WTC11 (cell line): ENCODE measurements around the gene SLC39A3. TPM values are rescaled to one million over a fixed set of nuclear protein-coding genes. Genes with fewer than 3 reads are reported as not detected.

Experiments
- ATAC-seq: fragments of 200-7000 bp; cut with Tn5 transposase; 2 replicates; pipeline ENCODE4 v1.10.0; 2021; ENCODE audit warnings: mild to moderate bottlenecking, moderate library complexity
- CTCF ChIA-PET: fragments of 300-600 bp; sonication (Branson Sonifier 250); formaldehyde crosslinking; loops from one replicate; lab custom pipeline; 2021; ENCODE audit warnings: antibody characterized with exemption; lab: Charles Lee
- POLR2A ChIA-PET: fragments of 350-600 bp; sonication (Branson Sonifier 250); formaldehyde crosslinking; loops from one replicate; lab custom pipeline; 2021; ENCODE audit warnings: antibody characterized with exemption; lab: Charles Lee
- DNase-seq: peaks from one replicate; pipeline ENCODE4 v3.0.0; 2021; ENCODE audit warnings: low spot score
- H3K27ac Mint-ChIP-seq: 2 replicates; pipeline ENCODE4 v1.8.0; 2021; ENCODE audit warnings: mixed read lengths
- H3K27me3 Mint-ChIP-seq: 2 replicates; pipeline ENCODE4 v1.8.0; 2021; ENCODE audit warnings: low read depth, mild to moderate bottlenecking, moderate library complexity, mixed read lengths
- H3K36me3 Mint-ChIP-seq: 2 replicates; pipeline ENCODE4 v1.8.0; 2021; ENCODE audit warnings: mixed read lengths
- H3K4me1 Mint-ChIP-seq: 2 replicates; pipeline ENCODE4 v1.8.0; 2022; ENCODE audit warnings: mixed read lengths
- H3K4me3 Mint-ChIP-seq: 2 replicates; pipeline ENCODE4 v1.8.0; 2021; ENCODE audit warnings: mild to moderate bottlenecking, moderate library complexity, mixed read lengths
- H3K9me3 Mint-ChIP-seq: 2 replicates; pipeline ENCODE4 v1.8.0; 2021; ENCODE audit warnings: mixed read lengths
- ATF1 ChIP-seq: sonication (generic); formaldehyde crosslinking; IDR thresholded peaks from 2 replicates; pipeline ENCODE4 v1.8.1; 2023; ENCODE audit warnings: mild to moderate bottlenecking, moderate library complexity, missing genetic modification reagents
- CBFB ChIP-seq: sonication (generic); formaldehyde crosslinking; IDR thresholded peaks from 2 replicates; pipeline ENCODE4 v1.8.1; 2022; ENCODE audit warnings: mild to moderate bottlenecking, low read depth, missing genetic modification reagents
- FOXP1 ChIP-seq: sonication (generic); formaldehyde crosslinking; IDR thresholded peaks from 2 replicates; pipeline ENCODE4 v1.8.0; 2022; ENCODE audit warnings: missing genetic modification reagents, mild to moderate bottlenecking, moderate library complexity, borderline replicate concordance
- HMGA2 ChIP-seq: fragments of 250-450 bp; sonication (Bioruptor Pico); IDR thresholded peaks from 2 replicates; pipeline ENCODE4 v1.4.0; 2021; ENCODE audit warnings: mild to moderate bottlenecking, moderate library complexity
- IRF2 ChIP-seq: sonication (generic); formaldehyde crosslinking; IDR thresholded peaks from 2 replicates; pipeline ENCODE4 v1.8.0; 2022; ENCODE audit warnings: low read depth, missing genetic modification reagents, borderline replicate concordance
- NR1H2 ChIP-seq: sonication (generic); formaldehyde crosslinking; IDR thresholded peaks from 2 replicates; pipeline ENCODE4 v1.9.0; 2021; ENCODE audit warnings: mild to moderate bottlenecking, moderate library complexity, missing genetic modification reagents
- OVOL2 ChIP-seq: fragments of 250-450 bp; sonication (Bioruptor Pico); IDR thresholded peaks from 2 replicates; pipeline ENCODE4 v1.9.0; 2021; ENCODE audit warnings: mild to moderate bottlenecking, borderline replicate concordance
- PRRX2 ChIP-seq: fragments of 250-450 bp; sonication (Bioruptor Pico); IDR thresholded peaks from 2 replicates; pipeline ENCODE4 v1.8.0; 2021; ENCODE audit warnings: mild to moderate bottlenecking
- RORB ChIP-seq: fragments of 250-450 bp; sonication (Bioruptor Pico); IDR thresholded peaks from 2 replicates; pipeline ENCODE4 v1.9.0; 2021; ENCODE audit warnings: mild to moderate bottlenecking
- SP1 ChIP-seq: sonication (generic); formaldehyde crosslinking; conservative IDR thresholded peaks from 2 replicates; pipeline ENCODE4 v1.8.1; 2022; ENCODE audit warnings: missing genetic modification reagents
- TEAD1 ChIP-seq: sonication (generic); formaldehyde crosslinking; IDR thresholded peaks from 2 replicates; pipeline ENCODE4 v1.8.0; 2022; ENCODE audit warnings: mild to moderate bottlenecking, missing genetic modification reagents
- ZNF263 ChIP-seq: sonication (generic); formaldehyde crosslinking; IDR thresholded peaks from 2 replicates; pipeline ENCODE4 v1.8.1; 2022; ENCODE audit warnings: low read depth, mild to moderate bottlenecking, moderate library complexity, missing genetic modification reagents
- ZNF396 ChIP-seq: fragments of 250-450 bp; sonication (Bioruptor Pico); IDR thresholded peaks from 2 replicates; pipeline ENCODE4 v1.8.0; 2021; ENCODE audit warnings: mild to moderate bottlenecking, moderate library complexity, borderline replicate concordance
- ZNF532 ChIP-seq: fragments of 250-450 bp; sonication (Bioruptor Pico); IDR thresholded peaks from 2 replicates; pipeline ENCODE4 v1.9.0; 2021; ENCODE audit warnings: mild to moderate bottlenecking, borderline replicate concordance
- total RNA-seq: library from RNA; stranded (reverse); gene quantifications from 3 replicates; pipeline ENCODE4 v1.2.3, GENCODE V29; 2021
- TF ChIP-seq, protein P1 (sequence below): sonication (generic); formaldehyde crosslinking; IDR thresholded peaks from 2 replicates; pipeline ENCODE4 v1.8.0; 2022; ENCODE audit warnings: mild to moderate bottlenecking, missing genetic modification reagents
- TF ChIP-seq, protein P2 (sequence below): sonication (generic); formaldehyde crosslinking; IDR thresholded peaks from 2 replicates; pipeline ENCODE4 v1.8.0; 2022; ENCODE audit warnings: mild to moderate bottlenecking, missing genetic modification reagents

SLC39A3 gene
- total RNA-seq, 1 experiment from 2014 or later: 38.0 TPM

- TF ChIP-seq ZNF532 (CRISPR knock-in tag): no peak
- TF ChIP-seq, protein P1, sequence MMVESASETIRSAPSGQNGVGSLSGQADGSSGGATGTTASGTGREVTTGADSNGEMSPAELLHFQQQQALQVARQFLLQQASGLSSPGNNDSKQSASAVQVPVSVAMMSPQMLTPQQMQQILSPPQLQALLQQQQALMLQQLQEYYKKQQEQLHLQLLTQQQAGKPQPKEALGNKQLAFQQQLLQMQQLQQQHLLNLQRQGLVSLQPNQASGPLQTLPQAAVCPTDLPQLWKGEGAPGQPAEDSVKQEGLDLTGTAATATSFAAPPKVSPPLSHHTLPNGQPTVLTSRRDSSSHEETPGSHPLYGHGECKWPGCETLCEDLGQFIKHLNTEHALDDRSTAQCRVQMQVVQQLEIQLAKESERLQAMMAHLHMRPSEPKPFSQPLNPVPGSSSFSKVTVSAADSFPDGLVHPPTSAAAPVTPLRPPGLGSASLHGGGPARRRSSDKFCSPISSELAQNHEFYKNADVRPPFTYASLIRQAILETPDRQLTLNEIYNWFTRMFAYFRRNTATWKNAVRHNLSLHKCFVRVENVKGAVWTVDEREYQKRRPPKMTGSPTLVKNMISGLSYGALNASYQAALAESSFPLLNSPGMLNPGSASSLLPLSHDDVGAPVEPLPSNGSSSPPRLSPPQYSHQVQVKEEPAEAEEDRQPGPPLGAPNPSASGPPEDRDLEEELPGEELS: no peak
- TF ChIP-seq PRRX2 (CRISPR knock-in tag): no peak
- TF ChIP-seq OVOL2: no peak
- TF ChIP-seq, all 79 proteins: peak for 0
Observed at GRCh38 chr19:2782329-2782935, 42.6 kb upstream of the SLC39A3 start (continued).

DNA sequence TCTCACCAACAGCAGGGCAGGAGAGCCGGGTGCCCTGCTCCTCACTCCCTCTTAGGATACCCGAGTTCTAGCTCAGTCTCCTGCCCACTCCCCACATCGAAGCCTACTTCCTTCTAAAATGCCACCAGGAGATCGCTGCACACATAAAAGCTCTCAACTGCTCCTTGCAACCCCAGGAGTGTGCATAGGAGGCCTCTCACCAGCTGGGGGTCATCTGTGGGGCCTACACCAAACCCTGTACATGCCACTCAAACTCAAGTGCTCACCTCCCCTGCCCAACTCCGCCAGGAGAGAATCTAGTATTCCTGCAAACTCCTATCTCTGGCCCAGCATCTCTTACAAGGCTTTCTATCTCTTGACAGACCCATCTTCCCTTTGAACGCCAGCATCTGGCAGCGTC lies 40.5 kb upstream of the SLC39A3 start:
- peaks cover 16% of the 10 kb centered on the region for H3K4me1 Mint-ChIP-seq
- CTCF ChIA-PET: no interaction called here
- DNase-seq: no peak
- H3K4me3 Mint-ChIP-seq: peak overlapping the region; percentile 90; the same call in 1 of the 2 replicates
- H3K36me3 Mint-ChIP-seq: peaks cover 3% of the 10 kb centered on the region; the same call in 1 of the 2 replicates
- TF ChIP-seq IRF2: no peak
- TF ChIP-seq ATF1 (CRISPR knock-in tag): no peak
- no peak for TF ChIP-seq PRRX2 (CRISPR knock-in tag)
- TF ChIP-seq, protein P2, sequence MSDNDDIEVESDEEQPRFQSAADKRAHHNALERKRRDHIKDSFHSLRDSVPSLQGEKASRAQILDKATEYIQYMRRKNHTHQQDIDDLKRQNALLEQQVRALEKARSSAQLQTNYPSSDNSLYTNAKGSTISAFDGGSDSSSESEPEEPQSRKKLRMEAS (CRISPR knock-in tag): no peak
- TF ChIP-seq RORB: no peak
- no peak for TF ChIP-seq ZNF263 (CRISPR knock-in tag)
- TF ChIP-seq SP1 (CRISPR knock-in tag): no peak
- no peak for TF ChIP-seq NR1H2 (CRISPR knock-in tag)
- no peak for TF ChIP-seq ZNF396 (CRISPR knock-in tag)
- TF ChIP-seq FOXP1 (CRISPR knock-in tag): no peak
- TF ChIP-seq CBFB (CRISPR knock-in tag): no peak
- peaks cover 7% of the 10 kb centered on the region for H3K9me3 Mint-ChIP-seq
- ATAC-seq: no peak
- POLR2A ChIA-PET: no interaction called here
- peaks cover 4% of the 10 kb centered on the region; the same call in 1 of the 2 replicates for H3K27me3 Mint-ChIP-seq
- H3K27ac Mint-ChIP-seq: peak overlapping the region; percentile 87

DNA sequence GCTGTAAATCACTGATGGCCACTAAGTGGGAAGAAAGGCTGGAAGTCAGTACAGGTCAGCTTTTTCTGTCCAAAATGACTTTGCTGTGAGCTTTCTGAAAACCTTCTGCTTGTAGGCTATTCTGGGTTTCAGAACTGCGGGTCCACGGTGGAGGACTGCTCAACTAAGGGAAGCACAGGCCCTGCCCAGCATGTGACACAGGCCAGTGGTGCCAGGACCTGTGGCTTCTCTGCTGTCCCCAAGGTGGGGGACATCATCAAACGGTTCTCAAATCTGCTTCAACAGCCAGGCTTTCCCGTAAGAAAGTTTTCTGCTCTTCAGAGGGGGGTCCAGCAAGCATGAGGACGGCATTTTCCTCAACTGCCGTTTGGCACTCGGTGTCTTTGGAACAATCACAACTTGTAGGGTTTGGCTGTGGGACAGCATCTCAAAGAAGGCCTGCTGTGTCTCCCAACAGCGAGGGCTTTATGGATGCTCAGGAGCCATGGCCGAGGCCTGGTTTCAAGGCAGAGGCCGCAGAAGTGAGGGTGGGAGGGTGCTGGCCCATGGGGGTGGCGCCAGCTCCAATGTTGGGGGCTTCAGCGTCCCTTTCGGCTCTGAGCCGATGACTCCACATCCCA lies 39.4 kb upstream of the SLC39A3 start:
- Mint-ChIP-seq H3K4me3 (no peak overlapping the region), H3K36me3 (peaks cover 3% of the 10 kb centered on the region; the same call in 1 of the 2 replicates), H3K4me1 (peaks cover 16% of the 10 kb centered on the region), H3K27ac (no peak overlapping the region), H3K9me3 (peaks cover 7% of the 10 kb centered on the region), H3K27me3 (peaks cover 4% of the 10 kb centered on the region; the same call in 1 of the 2 replicates)
- DNase-seq: no peak
- POLR2A ChIA-PET: interaction anchor here (0.5 kb wide), 1 partner anchor 27 kb away, joined by 4 read pairs; no protein-coding TSS in a partner anchor
- no peak for ATAC-seq
- no peak for TF ChIP-seq HMGA2
- TF ChIP-seq, protein P2 (CRISPR knock-in tag): no peak
- TF ChIP-seq TEAD1: no peak
- CTCF ChIA-PET: no interaction called here
